Kidney glomerular epithelial cell (primary cell): ENCODE results near the gene TRPC4AP.

Experiments
- DNase-seq: peaks from one replicate; lab custom pipeline; 2025; lab: John Stamatoyannopoulos, UW

The TRPC4AP gene

GRCh38 chr20:34970193-34970840, 122.3 kb downstream of the TRPC4AP start:
- DNase-seq: no peak

GRCh38 chr20:34968042-34968775, 124.4 kb downstream of the TRPC4AP start:
- DNase-seq: no peak

- DNase-seq: no peak
These were observed 125.2 kb downstream of the TRPC4AP start for GRCh38 chr20:34967421-34967820.

GRCh38 chr20:34965051-34965450, 127.6 kb downstream of the TRPC4AP start:
- DNase-seq: no peak

GRCh38 chr20:34964486-34964885, 128.1 kb downstream of the TRPC4AP start:
- no peak for DNase-seq

GRCh38 chr20:34956751-34957472, 135.7 kb downstream of the TRPC4AP start:
- no peak for DNase-seq

GRCh38 chr20:34956041-34956458, 136.6 kb downstream of the TRPC4AP start:
- no peak for DNase-seq

GRCh38 chr20:34955231-34956040, 137.2 kb downstream of the TRPC4AP start, which contains the start of the genes GSS and MYH7B:
Gene GSS (minus strand): TSS chr20:34955806. CDS start chr20:34951852, 3,954 bp downstream.
Gene MYH7B (plus strand): TSS chr20:34955868. CDS start chr20:34978006, 22,138 bp downstream.
- DNase-seq: peak; percentile 92

- no peak for DNase-seq
These were observed 137.7 kb downstream of the TRPC4AP start for GRCh38 chr20:34954904-34955230.

- no peak for DNase-seq
These were observed 138.6 kb downstream of the TRPC4AP start for GRCh38 chr20:34953960-34954359.

- peak; percentile 94 for DNase-seq
These were observed 139.9 kb downstream of the TRPC4AP start for GRCh38 chr20:34952671-34953070.
